A549 (cell line): ENCODE data around the gene RELT. TPM values are rescaled to one million over a fixed set of nuclear protein-coding genes. Genes with fewer than 3 reads are reported as not detected.

Source experiments
- ATAC-seq, 2 experiments: fragments of 200-7000 bp in 1 of 2; fragments of >200 bp in 1 of 2; cut with Nextera tagmentation in 1 of 2; cut with Tn5 transposase in 1 of 2; 3 replicates each; pipeline versions ENCODE4 v1.8.0 to v1.9.1; 2018 to 2020; ENCODE audit warnings: mild to moderate bottlenecking in 1 of 2, moderate library complexity in 1 of 2
- CTCF ChIA-PET: fragments of 300-600 bp; sonication (Branson Sonifier 250); formaldehyde crosslinking; extraction: SDS; loops from one replicate; lab custom pipeline; 2021; ENCODE audit warnings: antibody characterized with exemption, inconsistent platforms; lab: Yijun Ruan, JAX
- POLR2A ChIA-PET: fragments of 350-600 bp; formaldehyde crosslinking; extraction: SDS; loops from one replicate; lab custom pipeline; 2021; ENCODE audit warnings: antibody characterized with exemption, inconsistent platforms; lab: Yijun Ruan, JAX
- DNase-seq, 2 experiments: peaks; one replicate each; pipeline versions ENCODE4 v3.0.0 to v3.0.0-alpha.2; 2011 to 2016; ENCODE audit warnings: low read depth in 1 of 2, low spot score in 1 of 2
- FAIRE-seq: peaks from 2 replicates; lab custom pipeline; 2011; peaks lifted over from hg19 to GRCh38; lab: Jason Lieb, UNC
- H3K27ac ChIP-seq, 2 experiments: fragments of >200 bp; sonication (Bioruptor Twin); formaldehyde crosslinking; 3 replicates each; pipeline ENCODE4 v1.5.1; 2016 to 2017
- H3K4me1 ChIP-seq: fragments of >200 bp; sonication (Bioruptor Twin); formaldehyde crosslinking; 3 replicates; pipeline ENCODE4 v1.6.1; 2016
- H3K4me2 ChIP-seq: fragments of >200 bp; sonication (Bioruptor Twin); formaldehyde crosslinking; 3 replicates; pipeline ENCODE4 v1.6.1; 2016
- H3K4me3 ChIP-seq: fragments of >200 bp; sonication (Bioruptor Twin); formaldehyde crosslinking; 3 replicates; pipeline ENCODE4 v1.5.1; 2016
- H3K9me3 ChIP-seq: fragments of >200 bp; sonication (Bioruptor Twin); formaldehyde crosslinking; 3 replicates; pipeline ENCODE4 v1.6.1; 2016
- ATOH8 ChIP-seq: fragments of 250-450 bp; sonication (Bioruptor Pico); IDR thresholded peaks from 2 replicates; pipeline ENCODE4 v1.5.0; 2020; ENCODE audit warnings: low read depth, mild to moderate bottlenecking, moderate library complexity
- BCL3 ChIP-seq: fragments of >200 bp; sonication (Bioruptor Twin); formaldehyde crosslinking; IDR thresholded peaks from 3 replicates; pipeline ENCODE4 v1.6.1; 2016
- BHLHE40 ChIP-seq: IDR thresholded peaks from 2 replicates; pipeline ENCODE4 v1.6.1; 2012; ENCODE audit warnings: low read depth, low read length, inconsistent platforms
- CBX8 ChIP-seq: fragments of 200-600 bp; sonication (generic); IDR thresholded peaks from 2 replicates; pipeline ENCODE4 v1.6.1; 2016
- CHD4 ChIP-seq: fragments of 200-600 bp; sonication (generic); IDR thresholded peaks from 2 replicates; pipeline ENCODE4 v1.6.1; 2016; ENCODE audit warnings: antibody characterized with exemption, mild to moderate bottlenecking, borderline replicate concordance
- CTCF ChIP-seq: fragments of >200 bp; sonication (Bioruptor Twin); formaldehyde crosslinking; IDR thresholded peaks from 3 replicates; pipeline ENCODE4 v1.5.1; 2016
- EHF ChIP-seq: fragments of 250-450 bp; sonication (Bioruptor Pico); IDR thresholded peaks from 2 replicates; pipeline ENCODE4 v1.5.0; 2020; ENCODE audit warnings: mild to moderate bottlenecking
- ELK1 ChIP-seq: fragments of 150-350 bp; IDR thresholded peaks from 2 replicates; pipeline ENCODE4 v1.6.1; 2014; ENCODE audit warnings: low read depth, mild to moderate bottlenecking, low read length
- EP300 ChIP-seq, 2 experiments: fragments of >200 bp; sonication (Bioruptor Twin); formaldehyde crosslinking; IDR thresholded peaks; 2 replicates in 1 of 2; 3 replicates in 1 of 2; pipeline ENCODE4 v1.6.1; 2016 to 2017
- ESRRA ChIP-seq: fragments of 150-350 bp; IDR thresholded peaks from 2 replicates; pipeline ENCODE4 v1.6.1; 2014; ENCODE audit warnings: mild to moderate bottlenecking, low read length, borderline replicate concordance
- FOXS1 ChIP-seq: fragments of 250-450 bp; sonication (Bioruptor Pico); IDR thresholded peaks from 2 replicates; pipeline ENCODE4 v1.5.0; 2020; ENCODE audit warnings: mild to moderate bottlenecking, moderate library complexity
- HMGXB4 ChIP-seq: fragments of 250-450 bp; sonication (Bioruptor Pico); IDR thresholded peaks from 2 replicates; pipeline ENCODE4 v1.5.0; 2021; ENCODE audit warnings: mild to moderate bottlenecking, moderate library complexity, borderline replicate concordance
- HOXA7 ChIP-seq: fragments of 250-450 bp; sonication (Bioruptor Pico); IDR thresholded peaks from 2 replicates; pipeline ENCODE4 v1.5.0; 2020; ENCODE audit warnings: mild to moderate bottlenecking, moderate library complexity
- HOXB13 ChIP-seq: fragments of 250-450 bp; sonication (Bioruptor Pico); IDR thresholded peaks from 2 replicates; pipeline ENCODE4 v1.5.0; 2020; ENCODE audit warnings: low read depth, mild to moderate bottlenecking, moderate library complexity
- JUN ChIP-seq, 2 experiments: fragments of >200 bp; sonication (Bioruptor Twin); formaldehyde crosslinking; IDR thresholded peaks; 2 replicates in 1 of 2; 3 replicates in 1 of 2; pipeline ENCODE4 v1.6.1; 2016 to 2017
- KDM5A ChIP-seq: fragments of 200-600 bp; sonication (generic); IDR thresholded peaks from 2 replicates; pipeline ENCODE4 v1.6.1; 2016; ENCODE audit warnings: antibody characterized with exemption, mild to moderate bottlenecking
- MAFK ChIP-seq: fragments of 450-650 bp; IDR thresholded peaks from 2 replicates; pipeline ENCODE4 v1.6.1; 2014; ENCODE audit not compliant: partially characterized antibody
- MAZ ChIP-seq: fragments of 150-350 bp; IDR thresholded peaks from 2 replicates; pipeline ENCODE4 v1.6.1; 2014; ENCODE audit warnings: antibody characterized with exemption, low read depth, low read length, borderline replicate concordance
- NFE2L2 ChIP-seq: fragments of 150-350 bp; conservative IDR thresholded peaks from 2 replicates; pipeline ENCODE4 v1.6.1; 2014; ENCODE audit warnings: low read length
- NPAS2 ChIP-seq: fragments of 250-450 bp; sonication (Bioruptor Pico); IDR thresholded peaks from 2 replicates; pipeline ENCODE4 v1.8.0; 2022; ENCODE audit warnings: mild to moderate bottlenecking, moderate library complexity, borderline replicate concordance
- NR3C1 ChIP-seq: fragments of >200 bp; sonication (Bioruptor Twin); formaldehyde crosslinking; IDR thresholded peaks from 3 replicates; pipeline ENCODE4 v1.6.1; 2017
- POLR2AphosphoS2 ChIP-seq: conservative IDR thresholded peaks from 2 replicates; pipeline ENCODE4 v1.6.1; 2012; ENCODE audit warnings: low read length, improper control_type of control experiment, inconsistent platforms
- RFX5 ChIP-seq: fragments of 450-650 bp; IDR thresholded peaks from 2 replicates; pipeline ENCODE4 v1.7.1; 2014; ENCODE audit warnings: antibody characterized with exemption, mild to moderate bottlenecking, moderate library complexity
- RNF2 ChIP-seq: fragments of 200-600 bp; sonication (generic); IDR thresholded peaks from 2 replicates; pipeline ENCODE4 v1.6.1; 2016; ENCODE audit warnings: low read depth, mild to moderate bottlenecking, antibody characterized with exemption, moderate library complexity, borderline replicate concordance
- TFCP2L1 ChIP-seq: fragments of 250-450 bp; sonication (Bioruptor Pico); IDR thresholded peaks from 2 replicates; pipeline ENCODE4 v1.5.0; 2021; ENCODE audit warnings: mild to moderate bottlenecking
- TP53 ChIP-seq: fragments of 250-450 bp; sonication (Bioruptor Pico); IDR thresholded peaks from 2 replicates; pipeline ENCODE4 v1.5.0; 2021; ENCODE audit warnings: mild to moderate bottlenecking, moderate library complexity
- ZNF302 ChIP-seq: fragments of 250-450 bp; sonication (Bioruptor Pico); IDR thresholded peaks from 2 replicates; pipeline ENCODE4 v1.9.0; 2021; ENCODE audit warnings: inconsistent platforms, mild to moderate bottlenecking, moderate library complexity
- ZSCAN20 ChIP-seq: fragments of 250-450 bp; sonication (Bioruptor Pico); IDR thresholded peaks from 2 replicates; pipeline ENCODE4 v1.8.0; 2022; ENCODE audit warnings: mild to moderate bottlenecking, moderate library complexity
- WGBS: methylation state at CpG from one replicate; pipeline ENCODE4 v1.1.6; 2017; ENCODE audit errors: missing lambda C conversion rate; 5-methylcytosine and 5-hydroxymethylcytosine counted together
- polyA plus RNA-seq, 4 experiments: library from polyadenylated mRNA; depleted of rRNA in 3 of 4; stranded (reverse); fragments of >200 nt; fragmentation: RNase III in 1 of 4; extraction: RNeasy Plus Mini Kit Qiagen cat#74134 plus additional on column Dnase treatment in 1 of 4; gene quantifications; 2 replicates in 3 of 4; 3 replicates in 1 of 4; pipeline ENCODE4 v1.2.3, GENCODE V29; 2011 to 2017

RELT gene
- polyA plus RNA-seq, 2 of the 4 experiments (the other 2 are of a cell fraction), result 2.9 to 5.2 TPM

GRCh38 chr11:73412308-73412707 lies 36.1 kb downstream of the RELT start:
- FAIRE-seq (no peak), ATAC-seq (no peak), DNase-seq (no peak)
- CTCF ChIA-PET, result interaction anchor here (1.1 to 2.4 kb wide), 3 partner anchors 11 to 19 kb away, joined by 3 to 6 read pairs (median 4); no protein-coding TSS in a partner anchor
- Histone ChIP-seq H3K4me3 (no peak overlapping the region), H3K9me3 (no peaks in the 10 kb centered on the region), H3K4me1 (no peaks in the 10 kb centered on the region), H3K4me2 (no peak overlapping the region), H3K27ac (no peak overlapping the region)
- POLR2A ChIA-PET, result no interaction called here
- 62% methylated on average over 3 of the region's 3 CpGs for WGBS
- no peak for TF ChIP-seq JUN (IDR thresholded peaks at IDR 0.05)
- TF ChIP-seq CTCF, result no peak
- no peak for TF ChIP-seq TFCP2L1 (CRISPR knock-in tag)
- no peak for TF ChIP-seq BHLHE40
- TF ChIP-seq KDM5A, result no peak
- TF ChIP-seq NFE2L2, result no peak
- TF ChIP-seq HOXA7 (CRISPR knock-in tag), result no peak

- Histone ChIP-seq H3K9me3 (no peaks in the 10 kb centered on the region), H3K4me1 (no peaks in the 10 kb centered on the region), H3K27ac (no peak overlapping the region), H3K4me3 (no peak overlapping the region), H3K4me2 (no peak overlapping the region)
- ChIA-PET POLR2A (no interaction called here), CTCF (interaction anchor here (0.6 to 2.3 kb wide), 6 partner anchors 9 to 124 kb away, joined by 3 to 13 read pairs (median 4); no protein-coding TSS in a partner anchor)
- FAIRE-seq (no peak), DNase-seq (no peak), ATAC-seq (no peak)
- WGBS, result 81% methylated on average over 2 of the region's 2 CpGs
- no peak for TF ChIP-seq NR3C1
- TF ChIP-seq MAZ, result no peak
- no peak for TF ChIP-seq KDM5A
- no peak for TF ChIP-seq EP300 (IDR thresholded peaks at IDR 0.05)
- no peak for TF ChIP-seq BHLHE40
- no peak for TF ChIP-seq HOXB13 (CRISPR knock-in tag)
- TF ChIP-seq RFX5, result no peak
- TF ChIP-seq FOXS1, result no peak
- no peak for TF ChIP-seq ATOH8
- no peak for TF ChIP-seq ESRRA
- TF ChIP-seq ZSCAN20, result no peak
- no peak for TF ChIP-seq HMGXB4 (CRISPR knock-in tag)
Measured at GRCh38 chr11:73413256-73413655, 37.1 kb downstream of the RELT start.

- ChIA-PET POLR2A (no interaction called here), CTCF (interaction anchor here (0.6 to 2.4 kb wide), 5 partner anchors 9 to 63 kb away, joined by 3 to 13 read pairs (median 4); no protein-coding TSS in a partner anchor)
- no peaks in the 10 kb centered on the region for H3K4me1 ChIP-seq
- H3K27ac ChIP-seq, result no peak overlapping the region
- no peak for FAIRE-seq
- no peak for ATAC-seq
- H3K4me2 ChIP-seq, result no peak overlapping the region
- no peak overlapping the region for H3K4me3 ChIP-seq
- DNase-seq, result no peak
- no peaks in the 10 kb centered on the region for H3K9me3 ChIP-seq
- 96% methylated on average over 1 of the region's 1 CpG for WGBS
- TF ChIP-seq MAFK (no peak), POLR2AphosphoS2 (no peak), CHD4 (no peak), NPAS2 (no peak), CBX8 (no peak), ELK1 (no peak), EP300 (IDR thresholded peaks at IDR 0.05) (no peak), FOXS1 (no peak), ZNF302 (CRISPR knock-in tag) (no peak), EHF (CRISPR knock-in tag) (no peak), BCL3 (no peak), RNF2 (no peak), TP53 (no peak)
Measured at GRCh38 chr11:73414977-73415651, 38.9 kb downstream of the RELT start.
